ENCODE results near the gene ATXN1. TPM values are rescaled to one million over a fixed set of nuclear protein-coding genes. Genes with fewer than 3 reads are reported as not detected.

ATXN1 gene
- total RNA-seq, 4 donors from 2014 or later, result 21.0 to 102 (median 51.1) TPM

DNA sequence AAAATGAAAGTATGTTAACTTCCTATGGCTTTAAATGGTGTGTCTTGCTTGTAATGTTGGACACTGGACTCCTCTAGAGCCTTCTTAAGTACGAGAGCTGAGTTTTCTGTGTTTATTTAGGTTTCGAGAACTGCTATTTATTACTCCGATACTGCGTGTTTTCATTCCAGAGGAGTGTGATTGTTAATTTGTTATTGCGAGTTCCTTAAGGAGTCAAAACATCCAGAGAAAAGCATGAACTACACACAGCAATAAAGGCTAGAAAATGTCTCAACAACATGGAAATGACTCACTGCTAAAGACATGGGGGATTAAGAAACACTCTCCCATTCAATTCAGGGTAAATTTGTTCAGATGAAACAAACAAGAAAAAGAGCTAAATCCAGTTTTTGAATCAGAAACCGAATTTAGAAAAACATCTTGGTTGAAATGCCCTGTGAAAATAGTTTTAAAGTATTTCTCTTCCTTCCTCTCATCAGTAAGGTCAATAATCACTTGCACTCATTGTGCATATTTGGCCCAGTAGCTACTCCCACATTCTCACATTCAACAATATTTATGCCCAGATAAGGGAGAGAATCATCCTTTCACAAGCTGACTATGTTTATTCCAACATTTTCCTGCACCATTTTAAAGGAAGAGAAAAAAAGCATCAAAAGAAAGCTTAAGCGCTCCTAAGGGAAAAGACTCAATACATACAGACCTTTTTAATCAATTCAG, 36.0 kb downstream of the ATXN1 start:
- no peaks in the 10 kb centered on the region for H3K27me3 ChIP-seq
- H3K9me3 ChIP-seq, result no peaks in the 10 kb centered on the region
- peaks cover 10 to 14% of the 10 kb centered on the region in 2 donors for H3K4me1 ChIP-seq
- H3K4me3 ChIP-seq, result peak overlapping the region in 1 of 2 donors; percentile 16
- H3K36me3 ChIP-seq, result no peaks in the 10 kb centered on the region
- DNase-seq, result no peak
- intact Hi-C loops (cut with DNase I; ENCODE audit: low total_unique reads), result no loop called here
- H3K27ac ChIP-seq, result peak overlapping the region; percentile 83 to 96
- TF ChIP-seq POLR2A (IDR thresholded peaks at IDR 0.05) (no peak), CTCF (IDR thresholded peaks at IDR 0.05) (no peak)

DNA sequence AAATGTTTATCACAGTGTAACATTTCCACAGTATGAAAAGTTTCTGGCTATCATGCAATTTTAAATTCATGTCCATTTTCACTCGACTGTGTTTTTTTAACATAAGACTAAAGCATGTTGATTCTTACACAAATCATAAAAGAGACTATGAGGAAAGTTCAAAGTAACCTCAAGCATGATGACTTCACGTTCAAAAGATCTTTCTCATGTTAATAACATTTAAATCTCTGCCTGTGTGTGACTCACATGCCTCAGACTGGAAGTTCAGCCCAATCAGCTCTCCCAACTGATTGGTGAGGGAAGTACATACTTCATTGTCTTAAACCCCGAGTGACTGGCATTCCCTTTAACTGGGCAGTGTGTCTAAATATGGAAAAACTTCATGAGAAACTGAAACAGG, 37.4 kb downstream of the ATXN1 start:
- Histone ChIP-seq H3K4me3 (no peak overlapping the region), H3K9me3 (no peaks in the 10 kb centered on the region), H3K4me1 (peaks cover 10 to 14% of the 10 kb centered on the region in 2 donors), H3K27ac (peak overlapping the region; percentile 83 to 96), H3K36me3 (no peaks in the 10 kb centered on the region), H3K27me3 (no peaks in the 10 kb centered on the region)
- TF ChIP-seq POLR2A (IDR thresholded peaks at IDR 0.05) (no peak), CTCF (IDR thresholded peaks at IDR 0.05) (no peak)
- intact Hi-C loops (cut with DNase I; ENCODE audit: low total_unique reads), result no loop called here
- peak in 1 of 2 donors; percentile 64 for DNase-seq

GRCh38 chr6:16723402-16723801, 37.9 kb downstream of the ATXN1 start:
- H3K36me3 ChIP-seq, result no peaks in the 10 kb centered on the region
- H3K4me3 ChIP-seq, result no peak overlapping the region
- H3K27ac ChIP-seq, result peak overlapping the region; percentile 83 to 96
- H3K4me1 ChIP-seq, result peaks cover 10 to 14% of the 10 kb centered on the region in 2 donors
- no peaks in the 10 kb centered on the region for H3K9me3 ChIP-seq
- intact Hi-C loops (cut with DNase I; ENCODE audit: low total_unique reads), result no loop called here
- H3K27me3 ChIP-seq, result no peaks in the 10 kb centered on the region
- TF ChIP-seq POLR2A (IDR thresholded peaks at IDR 0.05), result no peak
- TF ChIP-seq CTCF (IDR thresholded peaks at IDR 0.05), result no peak
- DNase-seq, result no peak

DNA sequence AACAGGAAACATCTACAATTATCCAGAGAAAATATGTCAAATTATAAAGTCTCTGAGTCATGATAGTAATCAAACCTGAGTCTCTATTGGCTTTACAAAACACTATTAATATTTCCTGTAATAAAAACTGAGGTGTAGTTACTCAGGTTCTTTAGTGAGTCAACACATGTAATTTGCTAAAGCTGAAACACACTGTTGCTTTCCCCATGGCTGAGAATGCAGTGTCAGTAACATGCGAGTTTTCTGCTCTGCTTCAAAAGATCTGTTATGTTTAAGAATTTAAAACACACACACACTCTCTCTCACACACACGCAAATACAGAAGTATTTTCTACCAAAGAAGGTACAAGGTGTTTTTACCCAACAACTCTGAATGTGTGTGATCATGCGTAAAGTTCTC, 38.6 kb downstream of the ATXN1 start:
- Histone ChIP-seq H3K36me3 (no peaks in the 10 kb centered on the region), H3K9me3 (no peaks in the 10 kb centered on the region), H3K27me3 (no peaks in the 10 kb centered on the region), H3K27ac (peak overlapping the region; percentile 83 to 96), H3K4me3 (no peak overlapping the region), H3K4me1 (peaks cover 10 to 14% of the 10 kb centered on the region in 2 donors)
- TF ChIP-seq CTCF (IDR thresholded peaks at IDR 0.05) (no peak), POLR2A (IDR thresholded peaks at IDR 0.05) (no peak)
- intact Hi-C loops (cut with DNase I; ENCODE audit: low total_unique reads), result no loop called here
- DNase-seq, result no peak

DNA sequence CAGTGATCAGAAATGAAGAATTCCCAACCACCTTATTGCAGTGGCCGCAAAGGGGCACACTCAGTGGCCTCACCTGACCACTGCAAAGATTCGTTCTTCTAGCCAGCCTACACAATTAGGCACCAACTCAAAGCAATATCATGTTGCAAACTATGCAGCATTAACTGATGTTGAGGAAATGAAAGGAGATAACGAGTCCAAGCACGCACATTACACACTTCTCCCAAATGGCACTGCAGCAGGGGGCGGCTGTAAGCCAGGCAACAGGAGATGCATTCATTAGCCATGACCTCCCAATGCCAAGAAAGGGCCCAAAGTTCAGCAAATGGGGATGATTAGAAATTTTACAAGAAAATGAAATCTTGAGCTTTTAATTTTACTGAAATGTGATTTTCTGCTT, 39.3 kb downstream of the ATXN1 start:
- TF ChIP-seq POLR2A (IDR thresholded peaks at IDR 0.05) (no peak), CTCF (IDR thresholded peaks at IDR 0.05) (no peak)
- H3K4me1 ChIP-seq, result peaks cover 9 to 10% of the 10 kb centered on the region in 2 donors
- DNase-seq, result no peak
- intact Hi-C loops (cut with DNase I; ENCODE audit: low total_unique reads), result no loop called here
- peak overlapping the region in 1 of 2 donors; percentile 83 for H3K27ac ChIP-seq
- H3K36me3 ChIP-seq, result no peaks in the 10 kb centered on the region
- H3K9me3 ChIP-seq, result no peaks in the 10 kb centered on the region
- no peaks in the 10 kb centered on the region for H3K27me3 ChIP-seq
- H3K4me3 ChIP-seq, result no peak overlapping the region
